Measurements from ENCODE around the gene WDR75.

The WDR75 gene

DNA sequence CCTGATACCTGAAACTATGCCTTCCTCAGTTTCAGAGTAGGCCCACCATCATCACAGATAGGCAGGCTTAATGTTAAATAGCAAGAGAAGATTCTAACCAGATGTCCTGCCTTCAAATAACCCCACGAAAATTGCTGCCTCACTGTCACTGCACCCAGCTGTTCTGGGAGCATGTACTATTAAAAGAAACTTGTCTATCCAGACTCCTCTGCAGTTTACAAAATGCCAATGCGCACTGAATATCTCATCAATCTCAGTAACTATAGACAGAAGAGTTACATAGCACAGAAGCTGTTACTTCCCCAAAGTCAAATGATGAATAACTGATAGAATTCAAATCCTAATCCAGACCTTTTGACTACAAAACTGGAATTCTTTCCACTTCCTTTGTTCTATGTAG lies 43.9 kb downstream of the WDR75 start:
- intact Hi-C loops (cut with DNase I): no loop called here
- DNase-seq: no peak

DNA sequence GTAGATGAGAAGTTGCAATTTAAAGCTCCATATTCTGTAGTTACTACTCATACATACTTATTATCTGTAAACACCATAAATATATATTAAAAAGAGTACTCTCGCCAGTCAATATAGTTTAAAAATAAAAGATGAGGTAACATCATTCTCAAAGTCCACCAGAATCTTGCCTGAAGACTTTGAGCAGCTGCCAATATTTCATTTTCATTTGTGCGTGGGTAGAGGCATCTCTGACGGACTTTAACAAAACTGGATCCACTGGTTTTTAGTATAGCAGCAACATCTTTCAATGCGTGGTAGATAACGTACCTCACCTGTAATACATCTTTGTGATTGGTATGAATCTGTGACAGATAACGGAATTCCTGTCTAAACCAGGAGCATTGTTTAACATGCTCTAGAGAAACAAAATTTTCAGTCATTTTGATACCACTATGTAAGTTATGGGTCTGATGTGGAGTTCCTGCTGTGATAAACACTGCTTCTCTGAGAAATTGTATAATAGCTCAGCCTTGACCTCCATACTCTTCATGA lies 45.0 kb downstream of the WDR75 start:
- DNase-seq: no peak
- intact Hi-C loops (cut with DNase I): no loop called here

- intact Hi-C loops (cut with DNase I): no loop called here
- DNase-seq: no peak
These were observed 46.2 kb downstream of the WDR75 start for GRCh38 chr2:189487283-189488007.

DNA sequence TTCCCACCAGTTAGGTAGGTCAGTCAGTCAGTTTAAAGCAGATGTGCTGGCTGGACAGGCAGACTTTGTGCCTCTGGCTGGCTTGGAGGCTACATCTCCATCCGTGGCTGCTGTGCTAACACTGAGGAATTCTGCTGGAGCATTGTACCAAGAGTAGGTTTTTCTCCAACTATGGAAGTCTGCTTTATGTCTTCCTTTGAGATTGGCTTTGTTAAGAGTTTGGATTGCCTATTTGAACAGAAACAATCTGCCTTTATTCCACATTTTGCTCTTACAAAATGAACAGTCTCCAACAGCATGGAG lies 46.7 kb downstream of the WDR75 start:
- intact Hi-C loops (cut with DNase I): no loop called here
- no peak for DNase-seq

- DNase-seq: no peak
- intact Hi-C loops (cut with DNase I): no loop called here
These were observed 51.2 kb downstream of the WDR75 start for GRCh38 chr2:189492451-189492850.

DNA sequence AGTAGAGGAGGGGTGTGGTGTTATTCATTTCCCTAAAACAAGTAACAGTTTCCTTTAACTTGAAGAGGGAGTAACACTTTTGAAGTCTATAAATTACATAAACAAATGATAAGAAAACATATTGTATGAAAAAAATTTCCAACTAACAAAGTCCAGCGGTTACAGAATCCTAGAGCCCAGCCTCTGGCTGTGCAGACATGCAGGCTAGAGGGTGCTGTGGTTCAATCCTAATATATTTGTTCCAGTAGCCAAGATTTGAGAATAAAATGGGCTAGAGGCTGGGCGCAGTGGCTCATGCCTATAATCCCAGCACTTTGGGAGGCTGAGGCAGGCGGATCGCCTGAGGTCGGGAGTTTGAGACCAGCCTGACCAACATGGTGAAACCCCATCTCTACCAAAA lies 56.9 kb downstream of the WDR75 start:
- DNase-seq: no peak
- intact Hi-C loops (cut with DNase I): no loop called here

DNA sequence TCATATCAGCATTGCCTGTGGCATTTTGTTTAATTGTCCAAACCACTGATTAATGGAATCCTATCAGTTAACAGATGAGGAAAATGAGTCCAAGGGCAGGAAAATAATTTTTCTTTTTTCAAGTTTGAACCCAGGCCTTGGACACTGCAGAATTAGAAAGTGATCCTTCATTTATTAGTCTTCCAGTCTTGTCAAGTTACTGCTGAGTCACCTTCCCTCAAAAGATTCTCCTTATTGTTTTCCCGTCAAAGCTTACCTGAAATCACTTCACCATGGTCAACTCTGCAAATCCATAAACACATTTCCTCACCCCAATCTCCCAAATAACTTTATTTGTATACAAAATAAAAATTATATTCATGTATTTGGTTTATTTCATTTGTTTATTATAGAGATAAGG lies 57.9 kb downstream of the WDR75 start:
- intact Hi-C loops (cut with DNase I): no loop called here
- DNase-seq: no peak

GRCh38 chr2:189500456-189501160 lies 59.3 kb downstream of the WDR75 start:
- intact Hi-C loops (cut with DNase I): no loop called here
- DNase-seq: no peak

DNA sequence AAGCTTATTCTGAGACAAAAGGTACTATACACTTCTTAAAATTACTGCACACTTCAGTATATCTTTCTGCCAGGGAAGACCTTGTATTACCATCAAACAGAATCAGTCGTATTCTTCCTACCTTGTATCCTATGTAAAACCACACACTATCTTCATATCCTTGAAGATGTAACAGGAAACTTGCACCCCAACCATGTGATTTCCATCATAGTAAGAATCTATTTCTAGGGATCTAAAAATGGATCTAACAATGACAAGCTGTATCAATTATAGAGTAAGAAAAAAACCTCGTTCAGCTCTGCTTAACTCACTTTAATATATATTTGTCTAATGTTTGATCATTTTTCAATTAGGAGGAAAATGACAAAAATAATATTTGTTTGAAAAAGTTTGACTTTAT lies 60.2 kb downstream of the WDR75 start:
- intact Hi-C loops (cut with DNase I): no loop called here

GRCh38 chr2:189502714-189503113 lies 61.4 kb downstream of the WDR75 start:
- DNase-seq: no peak
- intact Hi-C loops (cut with DNase I): no loop called here

More for the DNA sequence above, 60.2 kb downstream of the WDR75 start:
- DNase-seq: no peak

DNA sequence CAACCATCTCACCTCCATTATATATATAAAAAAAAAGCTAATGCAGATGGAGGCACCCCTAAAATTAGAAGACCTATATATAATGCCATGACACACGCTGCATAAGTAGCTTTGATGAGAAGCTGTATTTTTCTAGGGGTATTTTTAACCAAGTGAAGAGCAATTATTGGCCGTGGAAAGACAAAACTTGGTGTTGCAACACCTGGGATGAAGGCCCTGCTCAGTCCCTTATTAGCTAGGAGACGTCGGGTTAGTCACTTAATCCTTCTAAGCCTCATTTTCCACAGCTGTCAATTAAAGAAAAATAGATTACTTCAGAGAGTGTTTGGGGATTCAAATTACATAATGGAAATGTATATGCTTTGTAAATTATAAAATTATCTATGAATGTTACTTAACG lies 63.0 kb downstream of the WDR75 start:
- no peak for DNase-seq
- intact Hi-C loops (cut with DNase I): no loop called here

DNA sequence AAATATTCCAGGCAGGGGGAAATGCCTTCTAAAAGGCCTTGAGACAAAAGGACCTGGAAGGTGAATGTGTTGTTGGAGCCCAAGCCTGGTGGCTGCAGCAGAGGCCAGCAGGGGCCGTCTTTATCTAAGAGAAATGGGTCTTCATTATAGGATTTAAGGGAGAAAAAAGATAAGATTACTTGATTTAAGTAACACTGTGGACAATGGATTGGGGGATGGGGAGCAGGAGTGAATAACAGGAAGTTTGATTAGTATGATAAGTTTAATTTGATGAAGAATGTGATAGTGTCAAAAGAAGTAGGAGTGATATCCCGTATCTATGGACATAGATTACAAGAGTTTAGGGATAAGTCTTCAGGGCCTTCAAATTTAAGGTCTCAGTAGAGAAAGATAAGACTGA lies 64.2 kb downstream of the WDR75 start:
- DNase-seq: no peak
- intact Hi-C loops (cut with DNase I): no loop called here

- no peak for DNase-seq
- intact Hi-C loops (cut with DNase I): no loop called here
These were observed 65.3 kb downstream of the WDR75 start for GRCh38 chr2:189506514-189506976.

GRCh38 chr2:189511210-189511959 lies 70.1 kb downstream of the WDR75 start:
- no peak for DNase-seq
- intact Hi-C loops (cut with DNase I): no loop called here

- DNase-seq: no peak
- intact Hi-C loops (cut with DNase I): no loop called here
These were observed 70.7 kb downstream of the WDR75 start for GRCh38 chr2:189511960-189512319.

DNA sequence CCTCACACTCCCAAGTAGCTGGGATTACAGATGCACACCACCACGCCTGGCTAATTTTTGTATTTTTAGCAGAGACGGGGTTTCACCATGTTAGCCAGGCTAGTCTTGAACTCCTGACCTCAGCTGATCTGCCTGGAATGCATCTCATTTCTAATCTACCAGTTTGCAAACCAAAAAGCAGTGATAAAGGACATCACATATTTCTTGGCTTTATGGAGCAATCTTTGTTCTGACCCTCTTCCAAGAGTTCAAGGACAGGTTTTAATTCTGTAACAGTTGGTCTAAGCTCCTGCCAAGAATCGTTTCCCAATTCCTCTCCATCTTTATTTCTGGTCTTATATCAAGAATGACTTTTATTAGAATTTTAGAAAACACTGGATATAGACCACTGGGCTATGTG lies 71.6 kb downstream of the WDR75 start:
- intact Hi-C loops (cut with DNase I): no loop called here
- no peak for DNase-seq

GRCh38 chr2:189514104-189514503 lies 72.8 kb downstream of the WDR75 start:
- DNase-seq: peak in 1 of 42 donors; percentile 3

DNA sequence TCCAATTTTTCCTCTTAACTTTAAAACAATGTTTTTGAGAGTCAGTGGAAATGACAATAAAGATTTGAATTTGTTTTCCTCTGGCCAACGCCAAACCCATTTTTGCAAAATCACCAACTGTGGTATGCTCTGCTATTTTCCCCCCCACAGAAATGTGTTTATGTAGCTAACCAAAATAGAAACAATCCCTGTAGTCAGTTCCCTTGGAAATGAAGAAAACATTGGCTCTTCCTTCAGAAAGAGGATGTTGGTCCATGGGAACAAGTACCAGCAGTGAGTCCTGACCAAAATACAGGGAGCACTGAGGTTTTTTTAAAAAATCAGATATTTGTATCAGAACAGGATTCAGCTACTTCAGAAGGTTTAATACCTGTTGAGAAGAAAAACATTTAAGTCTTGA lies 74.0 kb downstream of the WDR75 start:
- DNase-seq: no peak
- intact Hi-C loops (cut with DNase I): no loop called here

More at GRCh38 chr2:189514104-189514503, 72.8 kb downstream of the WDR75 start:
- intact Hi-C loops (cut with DNase I): no loop called here

- intact Hi-C loops (cut with DNase I): no loop called here
These were observed 75.3 kb downstream of the WDR75 start for GRCh38 chr2:189516546-189516945.

DNA sequence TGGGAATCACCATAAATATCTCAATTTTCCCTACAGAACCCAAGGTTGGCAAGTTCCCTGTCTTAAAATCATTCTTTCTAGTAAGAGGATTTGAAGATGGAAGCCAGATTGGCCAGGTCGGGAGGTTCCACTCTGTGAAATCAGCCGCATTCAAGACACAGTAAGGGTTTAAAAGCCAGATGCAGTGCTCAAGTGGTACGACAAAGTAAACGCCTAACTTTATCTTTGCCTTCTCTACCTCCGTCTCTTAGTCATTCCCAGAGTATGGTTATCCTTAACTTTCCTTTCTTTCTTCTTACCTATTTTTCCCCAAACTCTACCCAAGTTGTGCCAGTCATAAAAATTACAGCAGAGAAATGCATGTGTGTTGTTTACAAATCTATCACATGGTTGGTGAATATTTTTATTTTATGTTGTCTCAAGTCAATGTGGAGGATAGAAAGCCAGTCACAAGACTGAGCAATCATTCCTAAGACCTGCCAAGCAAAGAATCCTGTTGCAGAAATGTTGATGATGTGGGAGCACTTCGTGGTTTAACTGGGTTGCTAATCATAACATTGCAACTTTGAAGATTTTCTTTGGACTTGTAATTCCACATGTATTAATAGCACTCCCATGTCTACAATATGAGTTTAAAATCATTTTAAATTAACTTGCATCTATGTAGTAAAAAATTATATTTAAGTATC lies 76.7 kb downstream of the WDR75 start:
- no peak for DNase-seq
- intact Hi-C loops (cut with DNase I): no loop called here

More at GRCh38 chr2:189516546-189516945, 75.3 kb downstream of the WDR75 start:
- no peak for DNase-seq
